Testis (tissue), 2 donors: Measurements from ENCODE around the gene MAN2C1.

ENCODE experiments used
- CTCF ChIP-seq, 3 experiments: fragments of 450-650 bp in 2 of 3; fragments of 200-600 bp in 1 of 3; sonication (generic) in 1 of 3; IDR thresholded peaks; one replicate each; pipeline ENCODE4 v1.5.1; 2016 to 2019; ENCODE audit warnings: antibody characterized with exemption in 3 of 3, mild to moderate bottlenecking in 2 of 3, moderate library complexity in 1 of 3
- POLR2A ChIP-seq: fragments of 450-650 bp; IDR thresholded peaks from one replicate; pipeline ENCODE4 v1.6.1; 2017; ENCODE audit warnings: antibody characterized with exemption, mild to moderate bottlenecking, moderate library complexity

- TF ChIP-seq CTCF (IDR thresholded peaks at IDR 0.05) (no peak), POLR2A (no peak)
Observed at GRCh38 chr15:75314552-75315290, 53.7 kb downstream of the MAN2C1 start.
